Measurements from ENCODE around the gene INHBC.
A peak's percentile ranks its signal among the peaks of the same experiment; 100 is the strongest.
"Not testable (repeated sequence)": the region's sequence is repeated elsewhere in the genome, so short reads cannot be mapped to it uniquely, and the experiment has no call there.

INHBC gene

DNA sequence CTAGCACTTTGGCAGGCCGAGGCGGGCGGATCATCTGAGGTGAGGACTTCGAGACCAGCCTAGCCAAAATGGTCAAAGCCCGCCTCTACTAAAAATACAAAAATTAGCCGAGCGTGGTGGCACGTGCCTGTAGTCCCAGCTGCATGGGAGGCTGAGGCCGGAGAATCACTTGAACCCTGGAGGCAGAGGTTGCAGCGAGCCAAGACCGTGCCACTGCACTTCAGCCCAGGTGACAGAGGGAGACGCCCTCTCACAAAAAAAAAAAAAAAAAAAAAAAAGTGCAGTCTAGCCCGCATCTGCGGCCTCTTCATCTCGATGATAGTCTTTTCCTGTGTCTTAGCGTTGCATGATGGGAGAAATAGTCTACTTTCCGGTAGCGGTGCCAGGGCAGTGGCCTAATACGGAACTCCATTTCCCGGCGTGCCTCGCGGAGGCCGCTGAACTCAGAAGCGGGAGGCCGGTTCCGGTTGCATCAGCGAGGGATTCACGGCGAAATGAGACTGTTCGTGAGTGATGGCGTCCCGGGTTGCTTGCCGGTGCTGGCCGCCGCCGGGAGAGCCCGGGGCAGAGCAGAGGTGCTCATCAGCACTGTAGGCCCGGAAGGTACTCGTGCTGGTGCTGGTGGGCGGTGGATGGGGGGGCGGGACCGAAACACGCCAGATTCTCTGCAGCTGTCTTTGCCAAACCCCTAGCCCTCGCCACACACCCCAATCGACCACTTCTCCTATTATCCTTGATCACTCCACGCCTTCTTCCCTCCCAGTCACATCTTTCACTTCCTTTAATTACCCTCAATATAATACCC lies 53.2 kb downstream of the INHBC start, which contains the start of gene MARS1:
MARS1 (plus strand) TSS at position 472 of the 805 bp plus-strand sequence; CDS start at position 495, 23 bp downstream.
- peak within 1 kb of the TSS; percentile 85 to 97 for H3K9ac ChIP-seq (ENCODE audit: low read length in 2 of 2)
- peak within 1 kb of the TSS; percentile 69 for H3K27ac ChIP-seq (ENCODE audit: low read length)
- no peaks in the 10 kb centered on the region for H3K9me3 ChIP-seq (ENCODE audit: control insufficient read depth in 2 of 2, low read length in 2 of 2)
- H3K27me3 ChIP-seq (ENCODE audit: control insufficient read depth in 1 of 2, insufficient read depth in 2 of 2, low read length in 2 of 2) = no peaks in the 10 kb centered on the region
- peaks cover 25 to 28% of the 10 kb centered on the region in 2 donors for H3K36me3 ChIP-seq (ENCODE audit: control insufficient read depth in 2 of 2, insufficient read depth in 2 of 2, low read length in 2 of 2)
- peak within 1 kb of the TSS; percentile 88 to 97 for H3K4me3 ChIP-seq (ENCODE audit: low read length in 2 of 2)
- peaks cover 16% of the 10 kb centered on the region for H3K4me1 ChIP-seq (ENCODE audit: control insufficient read depth, insufficient read depth, low read length)

DNA sequence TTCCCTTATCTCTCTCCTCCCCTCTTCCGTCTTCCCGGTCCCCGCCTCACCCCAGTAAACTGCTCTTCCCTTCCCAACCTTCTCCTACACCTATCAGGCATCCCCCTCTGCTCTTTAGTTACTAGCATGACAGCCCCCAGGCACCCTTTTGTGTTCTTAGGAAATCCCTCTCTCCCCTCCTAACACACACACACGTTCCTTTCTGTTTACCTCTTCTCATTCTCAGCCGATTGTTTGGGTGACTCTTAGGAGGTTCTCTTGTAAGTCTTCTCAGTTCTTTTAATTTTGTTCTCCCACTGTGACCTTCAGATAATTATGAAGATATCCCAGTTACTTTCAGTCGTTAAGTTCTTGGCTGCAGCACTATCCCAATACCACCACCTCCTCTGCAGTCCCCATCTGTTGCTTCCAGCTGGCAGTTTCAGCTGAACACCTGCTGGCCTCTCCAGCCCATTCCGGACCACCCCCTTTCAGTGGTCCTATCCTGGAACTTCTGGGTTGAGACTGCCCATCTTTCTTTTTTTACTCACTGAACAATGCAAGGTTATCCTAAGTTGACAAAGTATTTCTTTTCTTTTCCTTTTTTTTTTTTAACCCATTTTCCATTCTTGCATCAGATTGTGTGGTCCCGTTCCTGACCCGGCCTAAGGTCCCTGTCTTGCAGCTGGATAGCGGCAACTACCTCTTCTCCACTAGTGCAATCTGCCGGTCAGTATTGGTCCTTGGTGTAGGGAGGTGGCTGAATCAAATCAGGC lies 54.0 kb downstream of the INHBC start:
- Histone ChIP-seq H3K27ac (ENCODE audit: low read length) (peak overlapping the region; percentile 69), H3K4me3 (ENCODE audit: low read length in 2 of 2) (peak overlapping the region; percentile 88 to 97), H3K4me1 (ENCODE audit: control insufficient read depth, insufficient read depth, low read length) (peaks cover 16% of the 10 kb centered on the region), H3K9me3 (ENCODE audit: control insufficient read depth in 2 of 2, low read length in 2 of 2) (no peaks in the 10 kb centered on the region), H3K27me3 (ENCODE audit: control insufficient read depth in 1 of 2, insufficient read depth in 2 of 2, low read length in 2 of 2) (no peaks in the 10 kb centered on the region), H3K36me3 (ENCODE audit: control insufficient read depth in 2 of 2, insufficient read depth in 2 of 2, low read length in 2 of 2) (peaks cover 25 to 30% of the 10 kb centered on the region in 2 donors), H3K9ac (ENCODE audit: low read length in 2 of 2) (peak overlapping the region; percentile 85 to 97)

DNA sequence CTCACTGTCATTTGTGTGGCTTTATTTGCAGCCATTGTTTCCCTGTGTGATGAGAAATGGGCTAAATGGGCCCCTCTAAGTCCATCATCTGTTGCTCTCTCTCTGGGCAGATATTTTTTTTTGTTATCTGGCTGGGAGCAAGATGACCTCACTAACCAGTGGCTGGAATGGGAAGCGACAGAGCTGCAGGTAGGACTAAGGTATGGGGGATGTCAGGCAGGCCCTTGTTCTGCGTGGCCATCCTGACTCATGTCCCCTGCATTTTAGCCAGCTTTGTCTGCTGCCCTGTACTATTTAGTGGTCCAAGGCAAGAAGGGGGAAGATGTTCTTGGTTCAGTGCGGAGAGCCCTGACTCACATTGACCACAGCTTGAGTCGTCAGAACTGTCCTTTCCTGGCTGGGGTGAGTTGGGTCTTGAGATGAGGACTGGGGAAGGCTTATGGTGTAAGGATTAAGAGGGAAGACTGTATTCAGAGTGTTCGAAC lies 54.6 kb downstream of the INHBC start:
- Histone ChIP-seq H3K9me3 (ENCODE audit: control insufficient read depth in 2 of 2, low read length in 2 of 2) (no peaks in the 10 kb centered on the region), H3K4me1 (ENCODE audit: control insufficient read depth, insufficient read depth, low read length) (peaks cover 16% of the 10 kb centered on the region), H3K27ac (ENCODE audit: low read length) (no peak overlapping the region), H3K9ac (ENCODE audit: low read length in 2 of 2) (peak overlapping the region in 1 of 2 donors; percentile 85), H3K27me3 (ENCODE audit: control insufficient read depth in 1 of 2, insufficient read depth in 2 of 2, low read length in 2 of 2) (no peaks in the 10 kb centered on the region), H3K4me3 (ENCODE audit: low read length in 2 of 2) (peak overlapping the region; percentile 88 to 97), H3K36me3 (ENCODE audit: control insufficient read depth in 2 of 2, insufficient read depth in 2 of 2, low read length in 2 of 2) (peaks cover 25 to 30% of the 10 kb centered on the region in 2 donors)

DNA sequence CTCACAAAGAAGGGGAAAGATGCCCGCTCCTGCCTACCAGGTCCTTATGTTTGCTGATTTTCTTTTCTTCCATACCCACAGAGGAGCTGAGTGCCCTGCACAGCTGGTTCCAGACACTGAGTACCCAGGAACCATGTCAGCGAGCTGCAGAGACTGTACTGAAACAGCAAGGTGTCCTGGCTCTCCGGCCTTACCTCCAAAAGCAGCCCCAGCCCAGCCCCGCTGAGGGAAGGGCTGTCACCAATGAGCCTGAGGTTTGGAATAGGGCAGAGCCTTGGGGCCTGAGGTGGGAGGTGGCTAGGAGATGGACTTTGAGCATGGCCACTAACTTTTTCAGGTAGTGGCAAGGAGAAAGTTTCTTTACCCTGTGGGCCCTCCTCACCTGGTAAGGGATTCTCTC lies 55.5 kb downstream of the INHBC start:
- no peak overlapping the region for H3K4me3 ChIP-seq (ENCODE audit: low read length in 2 of 2)
- H3K4me1 ChIP-seq (ENCODE audit: control insufficient read depth, insufficient read depth, low read length) = peaks cover 16% of the 10 kb centered on the region
- H3K27ac ChIP-seq (ENCODE audit: low read length) = no peak overlapping the region
- no peaks in the 10 kb centered on the region for H3K27me3 ChIP-seq (ENCODE audit: control insufficient read depth in 1 of 2, insufficient read depth in 2 of 2, low read length in 2 of 2)
- H3K9me3 ChIP-seq (ENCODE audit: control insufficient read depth in 2 of 2, low read length in 2 of 2) = no peaks in the 10 kb centered on the region
- peaks cover 25 to 30% of the 10 kb centered on the region in 2 donors for H3K36me3 ChIP-seq (ENCODE audit: control insufficient read depth in 2 of 2, insufficient read depth in 2 of 2, low read length in 2 of 2)
- no peak overlapping the region for H3K9ac ChIP-seq (ENCODE audit: low read length in 2 of 2)

DNA sequence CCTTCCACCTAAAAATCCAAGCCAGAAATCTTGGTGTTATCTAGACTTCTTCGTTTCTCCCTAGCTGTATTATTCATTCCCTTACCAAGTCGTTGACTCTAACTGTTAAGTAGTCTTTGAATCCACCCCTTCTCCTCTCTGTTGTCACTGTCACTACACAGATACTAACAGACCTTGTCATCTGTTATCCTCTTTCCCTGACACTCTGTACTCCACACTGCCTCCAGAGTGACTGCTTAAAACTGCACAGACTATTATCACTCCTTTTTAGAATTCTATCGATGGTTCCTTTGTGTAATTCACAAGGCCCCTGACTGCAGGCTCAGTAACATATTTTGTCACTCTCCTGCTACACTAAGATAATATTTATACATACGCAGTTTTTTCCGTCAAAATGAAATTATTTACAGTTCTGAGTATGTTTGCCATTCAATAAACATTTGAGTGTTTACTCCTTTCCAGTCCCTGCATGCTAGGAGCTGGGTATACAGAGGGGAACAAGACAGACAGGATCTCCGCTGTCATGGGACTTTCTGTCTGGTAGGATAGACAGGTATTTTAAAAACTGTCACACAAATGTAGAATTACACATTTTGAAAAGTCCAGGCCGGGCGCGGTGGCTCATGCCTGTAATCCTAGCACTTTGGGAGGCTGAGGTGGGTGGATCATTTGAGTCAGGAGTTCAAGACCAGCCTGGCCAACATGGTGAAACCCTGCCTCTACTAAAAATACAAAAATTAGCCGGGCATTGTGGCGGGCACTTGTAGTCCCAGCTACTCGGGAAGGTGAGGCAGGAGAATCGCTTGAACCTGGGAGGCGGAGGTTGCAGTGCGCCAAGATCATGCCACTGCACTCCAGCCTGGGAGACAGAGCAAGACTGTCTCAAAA lies 57.1 kb downstream of the INHBC start:
- peaks cover 28 to 32% of the 10 kb centered on the region in 2 donors for H3K36me3 ChIP-seq (ENCODE audit: control insufficient read depth in 2 of 2, insufficient read depth in 2 of 2, low read length in 2 of 2)
- H3K27ac ChIP-seq (ENCODE audit: low read length) = no peak overlapping the region
- H3K9me3 ChIP-seq (ENCODE audit: control insufficient read depth in 2 of 2, low read length in 2 of 2) = no peaks in the 10 kb centered on the region
- no peak overlapping the region for H3K9ac ChIP-seq (ENCODE audit: low read length in 2 of 2)
- peaks cover 16% of the 10 kb centered on the region for H3K4me1 ChIP-seq (ENCODE audit: control insufficient read depth, insufficient read depth, low read length)
- H3K27me3 ChIP-seq (ENCODE audit: control insufficient read depth in 1 of 2, insufficient read depth in 2 of 2, low read length in 2 of 2) = no peaks in the 10 kb centered on the region
- no peak overlapping the region for H3K4me3 ChIP-seq (ENCODE audit: low read length in 2 of 2)

DNA sequence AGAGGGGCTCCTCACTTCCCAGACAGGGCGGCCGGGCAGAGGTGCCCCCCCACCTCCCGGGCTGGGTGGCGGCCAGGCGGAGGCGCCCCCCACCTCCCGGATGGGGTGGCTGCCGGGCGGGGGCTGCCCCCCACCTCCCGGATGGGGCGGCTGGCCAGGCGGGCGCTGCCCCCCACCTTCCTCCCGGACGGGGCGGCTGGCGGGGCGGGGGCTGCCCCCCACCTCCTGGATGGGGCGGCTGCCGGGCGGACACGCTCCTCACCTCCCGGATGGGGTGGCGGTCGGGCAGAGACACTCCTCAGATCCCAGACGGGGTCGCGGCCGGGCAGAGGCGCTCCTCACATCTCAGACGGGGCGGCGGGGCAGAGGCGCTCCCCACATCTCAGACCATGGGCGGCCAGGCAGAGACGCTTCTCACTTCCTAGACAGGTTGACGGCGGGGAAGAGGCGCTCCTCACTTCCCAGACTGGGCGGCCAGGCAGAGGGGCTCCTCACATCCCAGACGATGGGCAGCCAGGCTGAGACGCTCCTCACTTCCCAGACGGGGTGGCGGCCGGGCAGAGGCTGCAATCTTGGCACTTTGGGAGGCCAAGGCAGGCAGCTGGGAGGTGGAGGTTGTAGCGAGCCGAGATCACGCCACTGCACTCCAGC lies 60.6 kb downstream of the INHBC start:
- H3K9me3 ChIP-seq (ENCODE audit: control insufficient read depth in 2 of 2, low read length in 2 of 2); H3K9ac ChIP-seq (ENCODE audit: low read length in 2 of 2); H3K4me1 ChIP-seq (ENCODE audit: control insufficient read depth, insufficient read depth, low read length); H3K4me3 ChIP-seq (ENCODE audit: low read length in 2 of 2); H3K27ac ChIP-seq (ENCODE audit: low read length); H3K27me3 ChIP-seq (ENCODE audit: control insufficient read depth in 1 of 2, insufficient read depth in 2 of 2, low read length in 2 of 2): not testable (repeated sequence)
- H3K36me3 ChIP-seq (ENCODE audit: control insufficient read depth in 2 of 2, insufficient read depth in 2 of 2, low read length in 2 of 2) = peaks cover 33 to 42% of the 10 kb centered on the region in 2 donors

DNA sequence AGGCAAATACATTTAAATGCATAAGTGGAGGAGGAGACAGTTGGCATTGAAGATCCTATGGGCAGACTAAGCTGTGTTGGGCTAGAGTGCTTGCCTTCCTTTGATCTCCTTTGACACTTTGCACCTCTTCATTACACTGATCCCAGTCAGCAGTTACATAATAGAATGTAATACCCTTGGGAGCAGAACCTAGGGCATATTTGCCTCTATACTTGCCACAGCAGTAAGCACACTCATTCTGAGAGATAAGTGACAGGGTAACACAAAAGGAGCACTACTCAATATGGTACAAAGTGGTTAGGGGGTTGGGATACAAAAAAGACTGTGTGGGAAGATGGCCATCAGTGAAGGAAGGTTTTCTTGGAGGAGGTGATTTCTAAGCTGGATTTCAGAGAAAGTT lies 62.2 kb downstream of the INHBC start:
- Histone ChIP-seq H3K36me3 (ENCODE audit: control insufficient read depth in 2 of 2, insufficient read depth in 2 of 2, low read length in 2 of 2) (peaks cover 30 to 40% of the 10 kb centered on the region in 2 donors), H3K27me3 (ENCODE audit: control insufficient read depth in 1 of 2, insufficient read depth in 2 of 2, low read length in 2 of 2) (no peaks in the 10 kb centered on the region), H3K9ac (ENCODE audit: low read length in 2 of 2) (no peak overlapping the region), H3K9me3 (ENCODE audit: control insufficient read depth in 2 of 2, low read length in 2 of 2) (no peaks in the 10 kb centered on the region), H3K4me1 (ENCODE audit: control insufficient read depth, insufficient read depth, low read length) (no peaks in the 10 kb centered on the region), H3K4me3 (ENCODE audit: low read length in 2 of 2) (no peak overlapping the region), H3K27ac (ENCODE audit: low read length) (no peak overlapping the region)

DNA sequence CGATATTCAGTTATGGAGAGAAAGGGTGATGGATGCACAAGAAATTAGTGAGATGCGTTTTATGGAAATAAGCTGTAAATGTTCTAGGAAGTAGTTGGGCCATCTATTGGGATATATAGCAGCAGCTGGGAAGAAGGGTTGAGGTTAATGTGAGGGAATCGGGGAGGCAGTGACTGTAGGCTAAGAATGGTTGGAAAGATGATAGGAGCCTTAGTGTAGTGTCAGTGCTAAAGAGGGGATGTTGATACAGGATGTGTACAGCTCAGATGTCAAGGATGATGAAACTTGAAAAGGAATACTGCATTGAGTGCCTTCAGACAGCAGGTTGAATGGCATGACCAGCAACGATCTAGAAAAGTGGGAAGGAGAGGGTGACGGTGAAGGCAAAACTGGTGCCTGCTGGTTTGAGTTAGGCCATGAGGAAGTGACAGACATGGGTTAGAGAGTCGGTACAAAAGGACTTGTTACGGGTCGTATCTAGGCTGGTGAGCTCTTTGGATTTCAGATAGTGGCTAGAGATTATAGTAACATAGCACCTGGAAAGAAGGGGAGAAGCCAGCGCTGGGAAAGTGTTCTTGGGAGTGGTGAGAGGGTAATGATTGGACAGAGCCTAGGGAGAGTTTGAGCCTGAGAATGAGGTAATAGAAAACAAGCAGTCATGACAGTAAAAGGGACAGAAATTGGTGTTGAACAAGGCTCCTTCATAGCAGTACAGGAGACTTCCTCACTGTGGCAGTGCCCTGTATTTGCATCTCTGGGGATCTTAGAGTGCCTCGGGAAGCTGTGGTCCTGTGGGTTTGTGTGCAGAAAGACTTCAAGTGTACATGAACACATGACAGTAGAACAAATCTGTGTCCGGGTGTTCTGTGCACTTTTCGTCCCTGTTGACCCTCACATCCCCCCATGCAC lies 62.9 kb downstream of the INHBC start:
- Histone ChIP-seq H3K9me3 (ENCODE audit: control insufficient read depth in 2 of 2, low read length in 2 of 2) (no peaks in the 10 kb centered on the region), H3K4me1 (ENCODE audit: control insufficient read depth, insufficient read depth, low read length) (no peaks in the 10 kb centered on the region), H3K27ac (ENCODE audit: low read length) (no peak overlapping the region), H3K36me3 (ENCODE audit: control insufficient read depth in 2 of 2, insufficient read depth in 2 of 2, low read length in 2 of 2) (peaks cover 35 to 41% of the 10 kb centered on the region in 2 donors), H3K27me3 (ENCODE audit: control insufficient read depth in 1 of 2, insufficient read depth in 2 of 2, low read length in 2 of 2) (no peaks in the 10 kb centered on the region), H3K9ac (ENCODE audit: low read length in 2 of 2) (no peak overlapping the region), H3K4me3 (ENCODE audit: low read length in 2 of 2) (no peak overlapping the region)

DNA sequence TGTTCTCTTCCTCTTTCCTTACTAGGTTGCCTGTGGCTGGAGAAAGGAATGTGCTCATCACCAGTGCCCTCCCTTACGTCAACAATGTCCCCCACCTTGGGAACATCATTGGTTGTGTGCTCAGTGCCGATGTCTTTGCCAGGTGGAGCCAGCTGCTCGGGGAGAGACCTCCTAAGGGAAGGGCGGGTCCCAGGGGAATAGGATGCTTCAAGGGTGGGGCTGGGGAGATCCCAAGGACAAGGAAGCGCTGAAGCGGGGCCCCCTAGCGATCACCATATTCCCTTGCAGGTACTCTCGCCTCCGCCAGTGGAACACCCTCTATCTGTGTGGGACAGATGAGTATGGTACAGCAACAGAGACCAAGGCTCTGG lies 63.5 kb downstream of the INHBC start:
- H3K4me3 ChIP-seq (ENCODE audit: low read length in 2 of 2) = no peak overlapping the region
- H3K36me3 ChIP-seq (ENCODE audit: control insufficient read depth in 2 of 2, insufficient read depth in 2 of 2, low read length in 2 of 2) = peaks cover 35% of the 10 kb centered on the region in 2 donors
- H3K9me3 ChIP-seq (ENCODE audit: control insufficient read depth in 2 of 2, low read length in 2 of 2) = no peaks in the 10 kb centered on the region
- no peak overlapping the region for H3K9ac ChIP-seq (ENCODE audit: low read length in 2 of 2)
- no peak overlapping the region for H3K27ac ChIP-seq (ENCODE audit: low read length)
- no peaks in the 10 kb centered on the region for H3K27me3 ChIP-seq (ENCODE audit: control insufficient read depth in 1 of 2, insufficient read depth in 2 of 2, low read length in 2 of 2)
- no peaks in the 10 kb centered on the region for H3K4me1 ChIP-seq (ENCODE audit: control insufficient read depth, insufficient read depth, low read length)

Measured in stomach smooth muscle (tissue), 2 donors.